ENCODE data around the gene PDPK1. TPM values are rescaled to one million over a fixed set of nuclear protein-coding genes. Genes with fewer than 3 reads are reported as not detected.

Gene PDPK1
- total RNA-seq, 1 experiment from 2014 or later: 69.8 TPM

DNA sequence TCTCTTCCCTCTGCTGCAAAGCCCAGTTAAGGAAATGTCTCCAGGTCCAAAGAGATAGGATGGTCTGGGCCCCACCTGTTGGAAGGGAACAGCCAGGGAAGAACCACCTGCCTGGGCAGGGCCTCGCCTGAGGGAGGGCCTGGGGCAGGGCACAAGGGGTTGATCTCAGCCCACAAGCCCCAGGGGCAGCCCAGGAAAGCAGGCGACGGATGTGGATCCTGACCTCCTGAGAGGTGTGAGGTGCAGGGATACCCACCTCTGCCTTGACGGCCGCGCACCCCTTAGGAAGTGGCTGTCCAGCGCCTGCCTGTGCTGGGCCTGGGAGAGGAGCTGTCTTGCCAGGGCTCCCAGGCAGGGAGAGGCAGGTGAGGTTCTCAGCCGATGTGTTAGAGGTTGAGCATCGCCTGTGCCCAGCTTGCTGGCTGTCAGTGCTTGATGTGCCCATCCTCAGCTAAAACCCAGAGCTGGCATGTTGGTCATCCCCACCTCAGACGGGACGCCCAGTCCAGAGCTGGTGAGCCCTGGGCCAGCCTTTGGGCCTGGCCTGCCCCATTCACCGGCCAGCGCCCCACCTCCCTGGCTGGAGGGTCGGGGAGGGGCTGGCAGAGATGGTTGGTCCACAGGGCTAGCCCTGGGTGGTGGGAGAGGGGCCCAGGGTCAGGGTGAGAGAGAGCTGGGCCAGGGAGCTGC lies 7.0 kb upstream of the PDPK1 start:
- Histone ChIP-seq H3K27me3 (replicated peaks; ENCODE audit: control insufficient read depth, insufficient read depth, low read length) (no peaks in the 10 kb centered on the region), H3K9me3 (no peaks in the 10 kb centered on the region), H3K36me3 (ENCODE audit: control insufficient read depth, insufficient read depth, low read length) (peaks cover 4% of the 10 kb centered on the region), H3K4me1 (peaks cover 4% of the 10 kb centered on the region; the same call in 1 of the 2 replicates), H3K4me3 (ENCODE audit: low read depth, low read length) (peak overlapping the region; percentile 47)
- no peaks in the 10 kb centered on the region for H3K27me3 Mint-ChIP-seq (ENCODE audit: insufficient read depth, unreplicated experiment)
- BruUV-seq (replicated peaks): no TSS peak
- H3K4me3 Mint-ChIP-seq (ENCODE audit: unreplicated experiment): peak overlapping the region; percentile 86
- no peaks in the 10 kb centered on the region for H3K9me3 Mint-ChIP-seq (ENCODE audit: unreplicated experiment)
- ChIA-PET POLR2A (interaction anchor here (0.6 kb wide), 3 partner anchors 10 to 279 kb away, joined by 4 to 9 read pairs (median 6); partner anchors contain the start of genes AMDHD2 and ECI1), CTCF (no interaction called here)
- peak overlapping the region; percentile 94 for H3K27ac Mint-ChIP-seq (ENCODE audit: unreplicated experiment)
- intact Hi-C loops (cut with micrococcal nuclease; ENCODE audit: unreplicated experiment): no loop called here
- no peak for DNase-seq
- H3K4me1 Mint-ChIP-seq (ENCODE audit: low read depth, unreplicated experiment): no peaks in the 10 kb centered on the region
- TF ChIP-seq CTCF (IDR thresholded peaks at IDR 0.05; ENCODE audit: insufficient read depth in 1 of 2, low read depth in 1 of 2, low read length in 1 of 2, severe bottlenecking in 1 of 2, unreplicated experiment in 1 of 2): no peak
- peaks cover 27% of the 10 kb centered on the region for H3K36me3 Mint-ChIP-seq (ENCODE audit: insufficient read depth, unreplicated experiment)

- Histone ChIP-seq H3K4me1 (peaks cover 9% of the 10 kb centered on the region), H3K4me3 (ENCODE audit: low read depth, low read length) (peak within 1 kb of the TSS; percentile 78), H3K9me3 (no peaks in the 10 kb centered on the region), H3K36me3 (ENCODE audit: control insufficient read depth, insufficient read depth, low read length) (peaks cover 4% of the 10 kb centered on the region), H3K27me3 (replicated peaks; ENCODE audit: control insufficient read depth, insufficient read depth, low read length) (no peaks in the 10 kb centered on the region)
- no peak for DNase-seq
- TSS peak; percentile 74 for BruUV-seq (replicated peaks)
- intact Hi-C loops (cut with micrococcal nuclease; ENCODE audit: unreplicated experiment): no loop called here
- Mint-ChIP-seq H3K4me3 (ENCODE audit: unreplicated experiment) (peak within 1 kb of the TSS; percentile 86), H3K27me3 (ENCODE audit: insufficient read depth, unreplicated experiment) (no peaks in the 10 kb centered on the region), H3K9me3 (ENCODE audit: unreplicated experiment) (no peaks in the 10 kb centered on the region), H3K4me1 (ENCODE audit: low read depth, unreplicated experiment) (no peaks in the 10 kb centered on the region), H3K36me3 (ENCODE audit: insufficient read depth, unreplicated experiment) (peaks cover 23% of the 10 kb centered on the region), H3K27ac (ENCODE audit: unreplicated experiment) (peak within 1 kb of the TSS; percentile 94)
- TF ChIP-seq CTCF (IDR thresholded peaks at IDR 0.05; ENCODE audit: insufficient read depth in 1 of 2, low read depth in 1 of 2, low read length in 1 of 2, severe bottlenecking in 1 of 2, unreplicated experiment in 1 of 2): no peak
- CTCF ChIA-PET: no interaction called here
- POLR2A ChIA-PET: interaction anchor here (0.6 to 1.6 kb wide), 4 partner anchors 11 to 280 kb away, joined by 4 to 15 read pairs (median 8); partner anchors contain the start of genes AMDHD2 and ECI1
Measured at GRCh38 chr16:2531371-2531695, 6.5 kb upstream of the PDPK1 start, which contains the start of gene CEMP1. TSS of gene CEMP1 (minus strand) at chr16:2531408. CDS start at chr16:2531073, 335 bp downstream.

DNA sequence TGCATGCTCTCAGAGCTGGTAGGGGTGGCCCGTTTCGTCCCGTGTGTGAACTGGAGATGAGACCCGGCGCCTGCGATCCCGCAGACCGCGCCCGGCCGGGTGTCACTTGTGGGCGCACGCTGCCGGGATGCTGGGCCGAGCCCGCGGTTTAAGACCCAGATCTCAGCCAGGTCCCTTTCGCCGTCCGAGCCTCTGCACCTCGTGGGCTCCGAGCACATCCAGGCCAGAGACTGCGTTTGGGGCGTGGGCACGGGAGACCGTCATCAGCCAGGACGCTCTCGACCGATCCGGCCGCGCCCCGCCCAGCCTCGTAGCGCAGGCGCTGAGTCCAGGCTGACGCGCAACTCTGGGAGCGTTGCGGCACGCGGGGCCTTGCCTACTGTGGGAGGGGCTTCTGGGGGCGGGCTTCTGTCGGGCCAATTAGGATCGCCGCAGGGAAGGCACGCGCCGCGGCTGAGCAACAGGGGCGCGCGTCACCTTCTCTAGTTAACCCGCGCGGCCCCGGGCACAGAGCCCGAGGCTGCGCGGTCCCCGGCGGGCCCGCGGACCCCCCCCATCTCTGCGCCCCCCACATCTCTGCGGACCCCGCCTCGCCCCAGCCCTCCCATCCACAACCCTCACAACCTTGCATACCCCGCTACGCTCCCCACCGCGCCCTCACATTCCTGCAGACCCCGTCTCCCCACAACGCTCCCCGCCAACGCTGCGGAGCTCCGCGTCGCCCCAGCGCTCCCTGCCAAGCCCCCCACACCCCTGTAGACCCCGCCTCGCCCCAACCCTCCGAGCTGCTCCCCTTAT lies 5.9 kb upstream of the PDPK1 start:
- Mint-ChIP-seq H3K27ac (ENCODE audit: unreplicated experiment) (peak overlapping the region; percentile 94), H3K4me3 (ENCODE audit: unreplicated experiment) (peak overlapping the region; percentile 86), H3K4me1 (ENCODE audit: low read depth, unreplicated experiment) (no peaks in the 10 kb centered on the region), H3K9me3 (ENCODE audit: unreplicated experiment) (no peaks in the 10 kb centered on the region), H3K36me3 (ENCODE audit: insufficient read depth, unreplicated experiment) (peaks cover 26% of the 10 kb centered on the region), H3K27me3 (ENCODE audit: insufficient read depth, unreplicated experiment) (no peaks in the 10 kb centered on the region)
- no TSS peak for BruUV-seq (replicated peaks)
- ChIA-PET CTCF (interaction anchor here (0.7 to 1.3 kb wide), 3 partner anchors 8 to 19 kb away, joined by 3 to 8 read pairs (median 4); partner anchors contain the start of gene AMDHD2), POLR2A (interaction anchor here (0.6 to 1.6 kb wide), 4 partner anchors 8 to 280 kb away, joined by 3 to 15 read pairs (median 4); partner anchors contain the start of genes AMDHD2 and ECI1)
- intact Hi-C loops (cut with micrococcal nuclease; ENCODE audit: unreplicated experiment): no loop called here
- Histone ChIP-seq H3K4me3 (ENCODE audit: low read depth, low read length) (peak overlapping the region; percentile 78), H3K9me3 (no peaks in the 10 kb centered on the region), H3K4me1 (peaks cover 12% of the 10 kb centered on the region), H3K27me3 (replicated peaks; ENCODE audit: control insufficient read depth, insufficient read depth, low read length) (no peaks in the 10 kb centered on the region), H3K36me3 (ENCODE audit: control insufficient read depth, insufficient read depth, low read length) (peaks cover 4% of the 10 kb centered on the region)
- no peak for TF ChIP-seq CTCF (IDR thresholded peaks at IDR 0.05; ENCODE audit: insufficient read depth in 1 of 2, low read depth in 1 of 2, low read length in 1 of 2, severe bottlenecking in 1 of 2, unreplicated experiment in 1 of 2)
- peak; percentile 97 for DNase-seq

Data from Caco-2 (cell line).